ENCODE results near the gene AUP1. TPM values are rescaled to one million over a fixed set of nuclear protein-coding genes. Genes with fewer than 3 reads are reported as not detected.

AUP1 gene
- total and polyA plus RNA-seq, 2 donors (not counting 3 experiments of a cell fraction or from before 2014, with no cell fraction given), result 103 to 187 TPM

- DNase-seq (ENCODE audit: low read depth, low spot score) (no peak), FAIRE-seq (no peak)
- dilution Hi-C loops (cut with MboI; ENCODE audit: extremely low pct_ligation_motif_present, low sequenced_read_pairs) (no loop called here), intact Hi-C loops (cut with micrococcal nuclease) (no loop called here)
- H3K9ac ChIP-seq (replicated peaks; ENCODE audit: extremely low read depth, insufficient read depth, low read length), result no peak overlapping the region
- no peaks in the 10 kb centered on the region for H3K79me2 ChIP-seq (ENCODE audit: control insufficient read depth, insufficient read depth, low read length)
- CTCF ChIA-PET, result interaction anchor here (1.0 to 1.8 kb wide), 2 partner anchors 71 to 96 kb away, joined by 4 to 6 read pairs; partner anchors contain the start of genes CCDC142, PCGF1 and TTC31
- H3K36me3 ChIP-seq (ENCODE audit: control insufficient read depth in 2 of 2, extremely low read depth in 1 of 2, insufficient read depth in 2 of 2, low read length in 2 of 2), result no peaks in the 10 kb centered on the region
- no peak overlapping the region for H3K4me2 ChIP-seq (ENCODE audit: insufficient read depth, low read length)
- H4K20me1 ChIP-seq (replicated peaks; ENCODE audit: control insufficient read depth, extremely low read depth, insufficient read depth, low read length), result no peaks in the 10 kb centered on the region
- no peak overlapping the region for H3K4me3 ChIP-seq (replicated peaks in 1 of 3; ENCODE audit: insufficient read depth in 1 of 3, low read depth in 1 of 3, low read length in 3 of 3)
- TF ChIP-seq JUN (IDR thresholded peaks at IDR 0.05; ENCODE audit: borderline replicate concordance, insufficient read depth, insufficient read length, low read depth), result no peak
- TF ChIP-seq FOS (IDR thresholded peaks at IDR 0.05; ENCODE audit: borderline replicate concordance, insufficient read depth, low read length), result no peak
- TF ChIP-seq EZH2 (IDR thresholded peaks at IDR 0.05; ENCODE audit: borderline replicate concordance, low read depth, low read length, severe bottlenecking), result no peak
- TF ChIP-seq MAX (IDR thresholded peaks at IDR 0.05; ENCODE audit: insufficient read depth, insufficient read length), result no peak
- TF ChIP-seq CTCF (IDR thresholded peaks at IDR 0.05; ENCODE audit: extremely low read depth in 1 of 2, insufficient read depth in 1 of 2, low read depth in 1 of 2, low read length in 2 of 2), result no peak
- TF ChIP-seq POLR2A (IDR thresholded peaks at IDR 0.05; ENCODE audit: low read depth, low read length), result no peak
- TF ChIP-seq MYC (IDR thresholded peaks at IDR 0.05; ENCODE audit: low read depth, low read length), result no peak
- TF ChIP-seq GATA2 (IDR thresholded peaks at IDR 0.05; ENCODE audit: insufficient read depth, insufficient read length, low read depth, low read length), result no peak
- TF ChIP-seq POLR2AphosphoS5 (IDR thresholded peaks at IDR 0.05; ENCODE audit: insufficient read depth, low read depth, low read length), result no peak
- BruUV-seq (replicated peaks), result no TSS peak
- peaks cover 8 to 9% of the 10 kb centered on the region in 2 experiments for H3K27me3 ChIP-seq (ENCODE audit: control insufficient read depth in 2 of 2, insufficient read depth in 2 of 2, low read length in 2 of 2)
- H3K9me3 ChIP-seq (replicated peaks; ENCODE audit: control insufficient read depth, insufficient read depth, low read length), result no peaks in the 10 kb centered on the region
- H2AFZ ChIP-seq (ENCODE audit: low read depth, low read length), result no peak overlapping the region
- POLR2A ChIA-PET, result interaction anchor here (0.6 kb wide), 1 partner anchor 552 kb away, joined by 3 read pairs; no protein-coding TSS in a partner anchor
- no peaks in the 10 kb centered on the region for H3K9me1 ChIP-seq (replicated peaks; ENCODE audit: control insufficient read depth, extremely low read depth, insufficient read depth, low read length)
- H3K4me1 ChIP-seq (ENCODE audit: control insufficient read depth, extremely low read depth, insufficient read depth, low read length), result peaks cover 7% of the 10 kb centered on the region
- H3K27ac ChIP-seq (ENCODE audit: insufficient read depth, low read depth, low read length), result no peak overlapping the region
Observed at GRCh38 chr2:74578408-74578807, 48.9 kb upstream of the AUP1 start.

All from endothelial cell of umbilical vein (primary cell).